NB4 (cell line): Measurements from ENCODE around the gene GNG14.

Experiments used
- CTCF ChIP-seq: IDR thresholded peaks from one replicate; pipeline ENCODE4 v1.5.1; 2012; ENCODE audit warnings: low read depth, low read length
- POLR2A ChIP-seq: IDR thresholded peaks from 2 replicates; pipeline ENCODE4 v1.6.1; 2011; ENCODE audit warnings: mild to moderate bottlenecking; ENCODE audit not compliant: insufficient read length; ENCODE audit errors: extremely low read depth

DNA sequence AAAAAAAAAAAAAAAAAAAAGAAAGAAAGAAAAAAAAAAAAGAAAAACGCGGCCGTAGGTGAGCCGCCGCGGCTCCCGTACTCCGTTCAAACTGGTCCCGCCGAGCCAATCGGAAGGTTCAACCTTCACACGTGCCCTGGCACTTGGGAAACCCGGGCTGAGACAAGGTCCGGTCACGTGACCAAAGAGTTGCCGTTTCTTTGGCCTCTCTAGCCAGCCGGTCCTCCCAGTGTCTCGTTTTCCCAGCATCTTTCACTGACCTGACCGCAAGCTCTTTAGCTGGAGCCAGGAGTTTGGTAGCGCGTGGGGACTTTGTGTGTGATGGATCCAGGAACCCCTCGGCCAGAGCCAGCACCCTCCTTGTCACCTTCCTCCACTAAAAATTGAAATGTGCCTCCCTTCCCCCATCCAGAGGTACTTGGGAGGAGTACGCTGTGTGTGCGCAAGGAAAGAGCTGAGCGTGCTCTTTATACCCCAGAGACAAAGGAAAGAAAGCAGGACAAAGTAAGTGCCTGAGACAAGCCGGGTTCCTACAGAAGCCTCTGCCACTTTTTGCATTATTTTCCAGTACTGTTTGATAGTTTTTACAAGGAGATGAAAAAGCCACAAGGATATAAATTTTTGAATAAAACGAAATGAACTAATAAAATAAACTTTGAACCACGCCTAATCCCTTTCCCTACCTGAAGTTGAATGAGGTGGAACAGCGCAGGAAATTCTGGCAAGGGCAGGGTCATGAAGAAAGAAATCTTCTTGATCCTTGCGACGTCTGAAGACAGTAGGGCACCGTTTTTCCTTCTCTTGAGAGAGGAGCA lies 35.0 kb downstream of the GNG14 start:
- TF ChIP-seq CTCF (no peak), POLR2A (peak; percentile 53)
